ENCODE measurements around the gene HMG20B.
"Not testable (repeated sequence)": the region's sequence is repeated elsewhere in the genome, so short reads cannot be mapped to it uniquely, and the experiment has no call there.

The HMG20B gene

GRCh38 chr19:3555653-3556422 is 16.9 kb upstream of the HMG20B start:
- no peak for DNase-seq

- DNase-seq, result no peak
These were observed 16.2 kb upstream of the HMG20B start for GRCh38 chr19:3556423-3556977.

- peak in 5 of 56 donors; percentile 28 to 41 (median 34) for DNase-seq
These were observed 15.7 kb upstream of the HMG20B start for GRCh38 chr19:3556978-3557460.

- DNase-seq, result peak in 55 of 56 donors; percentile 43 to 95 (median 87)
These were observed 15.1 kb upstream of the HMG20B start, which contains the start of gene MFSD12 for GRCh38 chr19:3557461-3558248. MFSD12 (minus strand) TSS chr19:3557586; CDS start chr19:3557403, 183 bp downstream.

- no peak for DNase-seq
These were observed 8.8 kb upstream of the HMG20B start for GRCh38 chr19:3563709-3564524.

- no peak for DNase-seq
These were observed 7.6 kb upstream of the HMG20B start for GRCh38 chr19:3565139-3565538.

- not testable (repeated sequence) for DNase-seq
These were observed 2.7 kb upstream of the HMG20B start for GRCh38 chr19:3570042-3570441.

GRCh38 chr19:3570606-3571011 is 2.1 kb upstream of the HMG20B start:
- DNase-seq, result peak in 41 of 56 donors; percentile 5 to 81 (median 53)

- peak; percentile 80 to 100 (median 99) for DNase-seq
These were observed 451 bp upstream of the HMG20B start for GRCh38 chr19:3572132-3572854.

- DNase-seq, result peak in 1 of 56 donors; percentile 54
These were observed 566 bp downstream of the HMG20B start for GRCh38 chr19:3573162-3573857.

GRCh38 chr19:3573858-3574637 is 1.3 kb downstream of the HMG20B start:
- peak in 49 of 56 donors; percentile 6 to 87 (median 58) for DNase-seq

GRCh38 chr19:3575260-3575741 is 2.6 kb downstream of the HMG20B start:
- peak in 5 of 56 donors; percentile 10 to 32 (median 22) for DNase-seq

- no peak for DNase-seq
These were observed 3.4 kb downstream of the HMG20B start for GRCh38 chr19:3575949-3576673.

GRCh38 chr19:3576696-3577443 is 4.1 kb downstream of the HMG20B start:
- peak in 41 of 56 donors; percentile 10 to 72 (median 44) for DNase-seq

- DNase-seq, result peak in 1 of 56 donors; percentile 37
These were observed 5.1 kb downstream of the HMG20B start for GRCh38 chr19:3577723-3578344.

GRCh38 chr19:3578390-3578789 is 5.6 kb downstream of the HMG20B start:
- DNase-seq, result no peak

All from nucleus accumbens (tissue), 56 donors.